Left ventricle myocardium inferior (tissue), 1 donor: ENCODE measurements around the gene KCNC3. TPM values are rescaled to one million over a fixed set of nuclear protein-coding genes. Genes with fewer than 3 reads are reported as not detected.

ENCODE experiments used
- DNase-seq: peaks from one replicate; pipeline ENCODE4 v3.0.0-alpha.2; 2020
- H3K27ac ChIP-seq: fragments of 200-600 bp; replicated peaks from 2 replicates; pipeline ENCODE4 v1.8.0; 2021
- H3K27me3 ChIP-seq: fragments of 200-600 bp; 2 replicates; pipeline ENCODE4 v1.8.0; 2021; ENCODE audit warnings: low read depth
- H3K36me3 ChIP-seq: fragments of 200-600 bp; 2 replicates; pipeline ENCODE4 v1.8.0; 2021
- H3K4me1 ChIP-seq: fragments of 200-600 bp; 2 replicates; pipeline ENCODE4 v1.8.0; 2021
- H3K4me3 ChIP-seq: fragments of 200-600 bp; 2 replicates; pipeline ENCODE4 v1.8.0; 2021; ENCODE audit warnings: mild to moderate bottlenecking, moderate library complexity
- H3K9me3 ChIP-seq: fragments of 200-600 bp; replicated peaks from 2 replicates; pipeline ENCODE4 v1.8.0; 2021
- CTCF ChIP-seq: fragments of 200-600 bp; IDR thresholded peaks from 2 replicates; pipeline ENCODE4 v1.8.0; 2021; ENCODE audit warnings: antibody characterized with exemption, mild to moderate bottlenecking, borderline replicate concordance
- intact Hi-C: fragments of 100-400 bp; cut with micrococcal nuclease; formaldehyde crosslinking; loops from one replicate; pipeline ENCODE4 v1.11.0; 2022
- total RNA-seq: library from RNA; stranded (reverse); fragmentation: NEBNext Ultra II Directional; extraction: Animal tissue kit (Norgen Biotek cat#: 25700); gene quantifications from one replicate; pipeline ENCODE4 v1.2.1, GENCODE V29; 2021
- donor health status: DM: no; HTN: yes; CAD: no; lungs with severe emphysema.

KCNC3 gene
- total RNA-seq, 1 donor from 2014 or later = 2.6 TPM

GRCh38 chr19:50317115-50317514, 12.1 kb downstream of the KCNC3 start:
- no peak for DNase-seq
- no peaks in the 10 kb centered on the region for H3K36me3 ChIP-seq
- H3K9me3 ChIP-seq = no peaks in the 10 kb centered on the region
- intact Hi-C loops = no loop called here
- no peak overlapping the region for H3K4me3 ChIP-seq
- H3K27me3 ChIP-seq = peaks cover 74% of the 10 kb centered on the region
- no peak overlapping the region for H3K27ac ChIP-seq
- TF ChIP-seq CTCF = no peak
- peaks cover 6% of the 10 kb centered on the region for H3K4me1 ChIP-seq

- DNase-seq = no peak
- H3K36me3 ChIP-seq = no peaks in the 10 kb centered on the region
- H3K27me3 ChIP-seq = peaks cover 86% of the 10 kb centered on the region
- intact Hi-C loops = no loop called here
- no peak for TF ChIP-seq CTCF
- H3K4me3 ChIP-seq = peak overlapping the region; percentile 36
- peaks cover 9% of the 10 kb centered on the region for H3K4me1 ChIP-seq
- H3K27ac ChIP-seq = no peak overlapping the region
- H3K9me3 ChIP-seq = no peaks in the 10 kb centered on the region
These were observed 13.3 kb downstream of the KCNC3 start for GRCh38 chr19:50315773-50316448.

DNA sequence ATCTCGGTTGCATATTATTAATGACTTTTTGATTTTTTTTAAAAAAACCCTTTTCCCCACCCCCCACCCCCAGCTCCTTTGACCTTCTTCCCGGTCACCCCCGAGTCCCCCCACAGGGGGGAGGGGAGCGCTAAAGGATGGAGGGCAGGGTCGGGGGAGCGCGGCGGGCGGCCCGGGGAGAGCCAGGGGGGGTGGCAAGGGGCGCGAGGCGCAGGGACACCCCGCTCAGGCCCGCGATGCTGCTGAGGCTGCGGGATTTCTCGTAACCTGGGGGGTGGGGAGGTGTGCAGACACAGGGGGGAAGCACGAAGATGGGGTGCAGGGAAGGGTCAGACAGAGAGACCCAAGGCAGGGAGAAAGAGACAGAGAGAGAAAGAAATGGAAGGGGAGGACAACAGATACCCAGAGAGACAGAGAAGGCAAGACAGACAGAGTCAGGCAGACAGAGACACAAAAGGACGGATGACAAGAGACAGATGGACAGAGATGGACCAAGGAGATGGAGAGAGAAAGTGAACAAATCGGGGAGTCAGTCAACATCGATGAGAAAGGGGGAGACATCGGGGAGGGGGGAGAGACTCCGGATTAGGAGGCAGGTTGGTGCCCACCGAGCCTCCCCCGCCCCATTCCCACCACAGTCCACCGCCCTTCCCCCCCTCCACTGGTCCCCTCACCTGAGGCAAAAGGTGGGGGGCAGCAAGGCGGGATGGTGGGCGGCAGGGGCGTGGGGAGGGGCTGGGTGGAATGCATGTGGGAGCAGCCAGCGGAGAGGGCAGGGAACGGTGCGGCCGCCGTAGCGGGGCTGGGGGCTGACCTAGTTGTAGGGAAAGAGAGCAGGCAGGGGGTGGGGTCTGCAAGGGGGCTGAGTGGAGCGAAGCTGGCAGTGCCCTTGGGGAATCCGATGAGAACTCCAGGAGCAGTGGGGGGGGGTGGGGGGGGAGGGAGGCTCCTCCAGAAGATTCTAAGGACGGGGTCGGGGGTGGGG, 14.2 kb downstream of the KCNC3 start:
- no peak for TF ChIP-seq CTCF
- Histone ChIP-seq H3K27ac (no peak overlapping the region), H3K4me1 (peaks cover 9% of the 10 kb centered on the region), H3K4me3 (peak overlapping the region; percentile 36), H3K9me3 (no peaks in the 10 kb centered on the region), H3K36me3 (no peaks in the 10 kb centered on the region), H3K27me3 (peaks cover 95% of the 10 kb centered on the region)
- intact Hi-C loops = no loop called here
- no peak for DNase-seq

DNA sequence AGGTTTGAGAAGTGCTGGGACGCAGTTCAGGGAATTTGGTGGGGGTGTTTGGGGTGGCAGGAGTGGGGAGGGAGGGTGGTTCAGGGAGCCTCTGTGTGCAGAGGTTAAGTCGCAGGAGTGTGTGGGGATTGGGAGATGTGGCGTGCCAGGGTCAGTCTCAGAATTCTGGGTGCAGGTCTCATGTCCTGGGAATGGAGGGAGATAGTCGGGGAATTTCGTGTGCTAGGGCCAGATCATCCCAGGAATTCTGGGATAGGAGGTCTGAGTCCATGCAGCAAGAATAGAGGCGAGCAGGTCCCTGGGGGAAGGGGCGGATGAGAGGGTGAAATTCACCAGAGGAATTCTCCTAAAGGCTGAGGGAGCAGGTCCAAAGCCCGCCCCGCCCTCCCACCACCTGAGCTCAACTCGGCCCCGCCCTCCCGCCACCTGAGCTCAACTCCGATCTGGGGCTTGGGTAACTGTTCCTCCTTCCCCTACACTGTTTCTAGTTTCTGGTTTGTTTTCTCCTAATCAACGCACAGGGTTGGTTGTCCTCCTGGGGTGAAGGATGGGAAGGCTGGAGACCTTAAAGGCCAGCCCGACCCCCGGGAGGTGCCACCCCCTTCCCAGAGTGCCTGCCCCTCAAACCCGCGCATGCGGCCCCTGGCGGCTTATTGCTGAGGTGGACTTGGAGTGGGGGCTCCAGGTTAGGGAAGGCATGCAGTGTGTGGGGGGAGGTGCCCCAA, 15.2 kb downstream of the KCNC3 start:
- Histone ChIP-seq H3K4me1 (peaks cover 9% of the 10 kb centered on the region), H3K27me3 (peaks cover 91% of the 10 kb centered on the region), H3K27ac (no peak overlapping the region)

More for the DNA sequence above, 15.2 kb downstream of the KCNC3 start:
- Histone ChIP-seq H3K36me3 (no peaks in the 10 kb centered on the region), H3K4me3 (no peak overlapping the region), H3K9me3 (no peaks in the 10 kb centered on the region)
- intact Hi-C loops = no loop called here
- TF ChIP-seq CTCF = no peak
- DNase-seq = no peak
